NT2/D1 (cell line): Measurements from ENCODE around the gene SVOP.

Source experiments
- YY1 ChIP-seq: IDR thresholded peaks from 2 replicates; pipeline ENCODE4 v1.6.1; 2011; ENCODE audit not compliant: insufficient read length, insufficient read depth
- ZNF274 ChIP-seq: IDR thresholded peaks from 2 replicates; pipeline ENCODE4 v1.6.1; 2011; ENCODE audit warnings: mild to moderate bottlenecking, low read depth, low read length

DNA sequence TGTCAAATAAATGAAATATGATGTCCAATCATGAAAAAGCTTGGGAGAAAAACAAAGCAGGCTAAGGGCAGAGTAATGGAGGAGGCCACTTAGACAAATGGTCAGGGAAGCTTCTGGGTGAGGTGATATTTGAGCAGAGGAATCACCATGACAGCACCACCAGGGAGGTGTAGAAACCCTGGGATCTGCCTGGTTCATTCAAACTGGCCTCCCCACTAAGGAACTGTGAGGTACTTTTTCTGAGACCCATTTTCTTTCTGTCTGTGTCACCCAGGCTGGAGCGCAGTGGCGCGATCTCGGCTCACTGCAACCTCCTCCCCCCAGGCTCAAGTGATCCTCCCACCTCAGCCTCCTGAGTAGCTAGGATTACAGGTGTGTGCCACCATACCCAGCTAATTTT, 155.7 kb downstream of the SVOP start:
- TF ChIP-seq YY1 (no peak), ZNF274 (no peak)
